Measurements from ENCODE around the gene RPP38. TPM values are rescaled to one million over a fixed set of nuclear protein-coding genes. Genes with fewer than 3 reads are reported as not detected.

RPP38 gene
- polyA plus RNA-seq, 1 of the 3 experiments (the other 2 are of a cell fraction) = 18.5 TPM

DNA sequence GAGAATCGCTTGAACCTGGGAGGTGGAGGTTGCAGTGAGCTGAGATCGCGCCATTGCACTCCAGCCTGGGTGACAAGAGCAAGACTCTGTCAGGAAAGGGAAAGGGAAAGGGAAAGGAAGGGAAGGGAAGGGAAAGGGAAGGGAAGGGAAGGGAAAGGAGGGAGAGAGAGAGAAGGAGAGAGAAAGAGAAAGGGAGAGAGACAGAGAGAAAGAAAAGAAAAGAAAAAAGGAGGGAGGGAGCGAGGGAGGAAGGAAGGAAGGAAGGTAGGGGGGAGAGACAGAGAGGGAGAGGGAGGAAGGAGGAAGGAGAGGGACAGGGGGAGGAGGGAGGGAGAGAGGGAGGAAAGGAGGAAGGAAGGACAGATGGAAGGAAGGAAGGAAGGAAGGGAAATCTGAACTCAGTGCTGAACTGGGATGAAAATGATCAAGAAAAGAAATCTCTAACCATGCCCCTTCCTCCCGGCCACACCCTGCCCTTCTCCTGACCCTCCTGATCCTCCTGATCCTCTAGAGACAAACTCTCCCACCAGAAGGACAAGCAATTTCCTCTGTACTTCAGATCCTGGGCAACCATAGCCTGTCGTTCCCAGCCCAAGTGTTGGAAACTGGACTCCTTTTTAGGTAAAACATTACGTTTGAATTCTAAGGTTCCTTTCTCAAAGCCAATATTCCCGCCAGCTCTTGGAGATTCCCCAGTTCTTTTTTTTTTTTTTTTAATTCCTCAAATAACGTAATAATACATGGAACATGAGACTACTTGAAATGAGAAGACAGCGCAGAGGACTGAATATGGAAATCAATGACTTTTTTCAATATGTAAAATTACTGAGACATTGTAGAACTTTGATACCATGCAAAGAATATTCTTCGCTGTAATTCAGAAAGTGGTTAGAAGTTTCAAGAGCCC lies 39.2 kb downstream of the RPP38 start (continued):
- TF ChIP-seq ZBTB33 (IDR thresholded peaks at IDR 0.05; ENCODE audit: borderline replicate concordance, low read depth) (no peak), TAF1 (IDR thresholded peaks at IDR 0.05; ENCODE audit: borderline replicate concordance, low read depth, low read length) (no peak)

DNA sequence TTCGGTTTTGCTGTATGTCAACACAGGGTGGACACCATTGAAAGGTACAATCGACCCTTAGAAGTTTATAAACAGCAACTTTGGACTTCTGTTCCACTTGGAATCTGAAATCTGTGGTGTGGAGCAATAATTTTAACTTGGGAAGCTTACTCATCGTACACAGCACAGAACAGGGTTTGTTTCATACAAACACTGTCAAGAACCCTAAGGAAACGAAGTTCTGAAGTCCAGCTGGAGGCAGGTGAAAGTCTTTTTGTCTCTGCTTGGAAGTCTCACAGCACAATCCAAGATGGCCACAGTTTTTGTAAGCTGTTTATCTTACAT lies 39.8 kb downstream of the RPP38 start:
- peaks cover 16% of the 10 kb centered on the region; the same call in 1 of the 2 replicates for H3K79me2 ChIP-seq (ENCODE audit: insufficient read depth)

More for the DNA sequence above, 39.8 kb downstream of the RPP38 start:
- H3K9me3 ChIP-seq = no peaks in the 10 kb centered on the region
- no peak overlapping the region for H3K9ac ChIP-seq
- H3K27ac ChIP-seq (ENCODE audit: low read depth in 2 of 2, low read length in 1 of 2) = no peak overlapping the region
- H2AFZ ChIP-seq (ENCODE audit: low read depth) = no peak overlapping the region
- H3K27me3 ChIP-seq (ENCODE audit: insufficient read depth) = no peaks in the 10 kb centered on the region
- WGBS (ENCODE audit: low lambda C conversion rate) = 71% methylated on average over 4 of the region's 4 CpGs
- H3F3A ChIP-seq (replicated peaks; ENCODE audit: insufficient read depth) = no peaks in the 10 kb centered on the region
- DNase-seq = no peak
- H4K20me1 ChIP-seq (ENCODE audit: insufficient read depth) = 0 out of 2 replicates have a peak, but pooled peaks cover 2% of the 10 kb centered on the region
- H3K36me3 ChIP-seq (replicated peaks in 1 of 2; ENCODE audit: control insufficient read depth in 1 of 2, insufficient read depth in 2 of 2, low read length in 1 of 2) = peaks cover 26 to 31% of the 10 kb centered on the region in 2 experiments
- ChIA-PET POLR2A (no interaction called here), CTCF (interaction anchor here (0.9 kb wide), 1 partner anchor 31 kb away, joined by 4 read pairs; no protein-coding TSS in a partner anchor)
- peaks cover 0 to 5% of the 10 kb centered on the region in 2 experiments; a peak in 2 of 4 replicates for H3K4me1 ChIP-seq (ENCODE audit: control insufficient read depth in 1 of 2, insufficient read depth in 2 of 2, low read depth in 1 of 2, low read length in 1 of 2)
- TF ChIP-seq RCOR1 (IDR thresholded peaks at IDR 0.05; ENCODE audit: low read length) (no peak), CTCF (IDR thresholded peaks at IDR 0.05) (no peak), FOSL2 (IDR thresholded peaks at IDR 0.05; ENCODE audit: borderline replicate concordance, low read depth) (no peak), TEAD4 (IDR thresholded peaks at IDR 0.05; ENCODE audit: borderline replicate concordance, insufficient read depth) (no peak), RXRA (IDR thresholded peaks at IDR 0.05; ENCODE audit: borderline replicate concordance, low read depth) (no peak), TAF1 (IDR thresholded peaks at IDR 0.05; ENCODE audit: borderline replicate concordance, low read depth, low read length) (no peak), GABPA (IDR thresholded peaks at IDR 0.05; ENCODE audit: low read depth) (no peak)
- TF ChIP-seq, protein P1, sequence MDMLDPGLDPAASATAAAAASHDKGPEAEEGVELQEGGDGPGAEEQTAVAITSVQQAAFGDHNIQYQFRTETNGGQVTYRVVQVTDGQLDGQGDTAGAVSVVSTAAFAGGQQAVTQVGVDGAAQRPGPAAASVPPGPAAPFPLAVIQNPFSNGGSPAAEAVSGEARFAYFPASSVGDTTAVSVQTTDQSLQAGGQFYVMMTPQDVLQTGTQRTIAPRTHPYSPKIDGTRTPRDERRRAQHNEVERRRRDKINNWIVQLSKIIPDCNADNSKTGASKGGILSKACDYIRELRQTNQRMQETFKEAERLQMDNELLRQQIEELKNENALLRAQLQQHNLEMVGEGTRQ (IDR thresholded peaks at IDR 0.05; ENCODE audit: borderline replicate concordance, low read depth, low read length) = no peak
- TF ChIP-seq, protein P2, sequence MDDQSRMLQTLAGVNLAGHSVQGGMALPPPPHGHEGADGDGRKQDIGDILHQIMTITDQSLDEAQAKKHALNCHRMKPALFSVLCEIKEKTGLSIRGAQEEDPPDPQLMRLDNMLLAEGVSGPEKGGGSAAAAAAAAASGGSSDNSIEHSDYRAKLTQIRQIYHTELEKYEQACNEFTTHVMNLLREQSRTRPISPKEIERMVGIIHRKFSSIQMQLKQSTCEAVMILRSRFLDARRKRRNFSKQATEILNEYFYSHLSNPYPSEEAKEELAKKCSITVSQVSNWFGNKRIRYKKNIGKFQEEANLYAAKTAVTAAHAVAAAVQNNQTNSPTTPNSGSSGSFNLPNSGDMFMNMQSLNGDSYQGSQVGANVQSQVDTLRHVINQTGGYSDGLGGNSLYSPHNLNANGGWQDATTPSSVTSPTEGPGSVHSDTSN (IDR thresholded peaks at IDR 0.05) = no peak
- TF ChIP-seq, protein P3, sequence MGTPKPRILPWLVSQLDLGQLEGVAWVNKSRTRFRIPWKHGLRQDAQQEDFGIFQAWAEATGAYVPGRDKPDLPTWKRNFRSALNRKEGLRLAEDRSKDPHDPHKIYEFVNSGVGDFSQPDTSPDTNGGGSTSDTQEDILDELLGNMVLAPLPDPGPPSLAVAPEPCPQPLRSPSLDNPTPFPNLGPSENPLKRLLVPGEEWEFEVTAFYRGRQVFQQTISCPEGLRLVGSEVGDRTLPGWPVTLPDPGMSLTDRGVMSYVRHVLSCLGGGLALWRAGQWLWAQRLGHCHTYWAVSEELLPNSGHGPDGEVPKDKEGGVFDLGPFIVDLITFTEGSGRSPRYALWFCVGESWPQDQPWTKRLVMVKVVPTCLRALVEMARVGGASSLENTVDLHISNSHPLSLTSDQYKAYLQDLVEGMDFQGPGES (IDR thresholded peaks at IDR 0.05; ENCODE audit: low read depth, low read length) = no peak
- no peak overlapping the region for H3K4me3 ChIP-seq (ENCODE audit: low read depth in 2 of 2, low read length in 1 of 2)
- no peak overlapping the region for H3K4me2 ChIP-seq
- no peaks in the 10 kb centered on the region for H3K9me2 ChIP-seq
